ENCODE data around the gene ARPIN.

DNA sequence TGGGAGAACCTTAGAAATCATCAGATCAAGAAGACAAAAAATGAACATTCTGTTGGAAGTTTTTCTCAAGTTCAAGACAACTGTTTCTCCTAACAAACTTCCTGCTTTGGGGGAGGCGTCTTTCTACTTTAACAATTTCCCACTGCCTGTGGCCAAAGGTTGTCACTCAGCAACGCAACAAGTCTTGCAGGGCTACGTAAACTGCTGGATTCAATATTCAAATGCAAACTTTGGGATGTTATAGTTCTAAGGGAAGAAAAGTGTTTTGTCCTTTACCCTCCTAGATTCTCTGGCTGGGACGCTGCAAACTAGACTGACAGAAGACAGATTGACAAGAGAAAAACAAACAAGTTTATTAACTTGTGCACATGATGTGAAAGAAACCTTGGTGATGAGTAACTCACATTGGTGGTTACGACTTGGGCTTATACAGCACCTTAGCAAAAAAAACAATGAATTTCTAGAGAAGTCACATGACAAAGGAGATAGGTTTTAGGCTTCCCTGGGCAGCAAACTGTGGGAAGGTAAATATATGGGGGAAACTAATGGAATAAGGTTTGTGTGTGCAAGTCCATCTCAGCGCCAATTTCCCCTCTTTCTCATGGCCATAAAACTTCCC lies 34.0 kb upstream of the ARPIN start:
- TF ChIP-seq, protein P1, sequence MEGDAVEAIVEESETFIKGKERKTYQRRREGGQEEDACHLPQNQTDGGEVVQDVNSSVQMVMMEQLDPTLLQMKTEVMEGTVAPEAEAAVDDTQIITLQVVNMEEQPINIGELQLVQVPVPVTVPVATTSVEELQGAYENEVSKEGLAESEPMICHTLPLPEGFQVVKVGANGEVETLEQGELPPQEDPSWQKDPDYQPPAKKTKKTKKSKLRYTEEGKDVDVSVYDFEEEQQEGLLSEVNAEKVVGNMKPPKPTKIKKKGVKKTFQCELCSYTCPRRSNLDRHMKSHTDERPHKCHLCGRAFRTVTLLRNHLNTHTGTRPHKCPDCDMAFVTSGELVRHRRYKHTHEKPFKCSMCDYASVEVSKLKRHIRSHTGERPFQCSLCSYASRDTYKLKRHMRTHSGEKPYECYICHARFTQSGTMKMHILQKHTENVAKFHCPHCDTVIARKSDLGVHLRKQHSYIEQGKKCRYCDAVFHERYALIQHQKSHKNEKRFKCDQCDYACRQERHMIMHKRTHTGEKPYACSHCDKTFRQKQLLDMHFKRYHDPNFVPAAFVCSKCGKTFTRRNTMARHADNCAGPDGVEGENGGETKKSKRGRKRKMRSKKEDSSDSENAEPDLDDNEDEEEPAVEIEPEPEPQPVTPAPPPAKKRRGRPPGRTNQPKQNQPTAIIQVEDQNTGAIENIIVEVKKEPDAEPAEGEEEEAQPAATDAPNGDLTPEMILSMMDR (IDR thresholded peaks at IDR 0.05; ENCODE audit: insufficient read depth, low read length, poor library complexity, severe bottlenecking), result no peak
- no peak for TF ChIP-seq EZH2phosphoT487 (conservative IDR thresholded peaks at IDR 0.05; ENCODE audit: low read length)

Measured in SU-DHL-6 (cell line).